ENCODE data around the gene B4GALT2.
A peak's percentile ranks its signal among the peaks of the same experiment; 100 is the strongest.

B4GALT2 gene

GRCh38 chr1:43974443-43975248 is 4.4 kb upstream of the B4GALT2 start, which contains the start of gene ATP6V0B:
Gene ATP6V0B (plus strand): TSS chr1:43974960. CDS start chr1:43975041, 81 bp downstream.
- Mint-ChIP-seq H3K9me3 (no peaks in the 10 kb centered on the region), H3K36me3 (peaks cover 26% of the 10 kb centered on the region), H3K4me3 (peak within 1 kb of the TSS; percentile 92), H3K27me3 (no peaks in the 10 kb centered on the region), H3K27ac (peak within 1 kb of the TSS; percentile 91), H3K4me1 (peaks cover 59% of the 10 kb centered on the region)

GRCh38 chr1:43975249-43975961 is 3.6 kb upstream of the B4GALT2 start:
- H3K27me3 Mint-ChIP-seq: peaks cover 2% of the 10 kb centered on the region
- H3K36me3 Mint-ChIP-seq: peaks cover 26% of the 10 kb centered on the region
- peak overlapping the region; percentile 92 for H3K4me3 Mint-ChIP-seq
- H3K4me1 Mint-ChIP-seq: peaks cover 56% of the 10 kb centered on the region
- no peaks in the 10 kb centered on the region for H3K9me3 Mint-ChIP-seq
- peak overlapping the region; percentile 61 for H3K27ac Mint-ChIP-seq

- peaks cover 23% of the 10 kb centered on the region for H3K36me3 Mint-ChIP-seq
- H3K27ac Mint-ChIP-seq: peak overlapping the region; percentile 61
- H3K4me1 Mint-ChIP-seq: peaks cover 53% of the 10 kb centered on the region
- H3K27me3 Mint-ChIP-seq: peaks cover 2% of the 10 kb centered on the region
- peak overlapping the region; percentile 92 for H3K4me3 Mint-ChIP-seq
- H3K9me3 Mint-ChIP-seq: no peaks in the 10 kb centered on the region
These were observed 3.0 kb upstream of the B4GALT2 start for GRCh38 chr1:43976045-43976444.

GRCh38 chr1:43976890-43977289 is 2.1 kb upstream of the B4GALT2 start:
- no peaks in the 10 kb centered on the region for H3K9me3 Mint-ChIP-seq
- H3K36me3 Mint-ChIP-seq: peaks cover 23% of the 10 kb centered on the region
- H3K4me3 Mint-ChIP-seq: peak overlapping the region; percentile 48
- H3K27ac Mint-ChIP-seq: no peak overlapping the region
- peaks cover 50% of the 10 kb centered on the region for H3K4me1 Mint-ChIP-seq
- H3K27me3 Mint-ChIP-seq: peaks cover 2% of the 10 kb centered on the region

- Mint-ChIP-seq H3K27ac (no peak overlapping the region), H3K4me1 (peaks cover 50% of the 10 kb centered on the region), H3K36me3 (peaks cover 23% of the 10 kb centered on the region), H3K4me3 (peak overlapping the region; percentile 48), H3K9me3 (no peaks in the 10 kb centered on the region), H3K27me3 (peaks cover 2% of the 10 kb centered on the region)
These were observed 1.4 kb upstream of the B4GALT2 start for GRCh38 chr1:43977376-43978263.

GRCh38 chr1:43978264-43978550 is 803 bp upstream of the B4GALT2 start:
- Mint-ChIP-seq H3K4me3 (peak overlapping the region; percentile 48), H3K9me3 (no peaks in the 10 kb centered on the region), H3K4me1 (peaks cover 46% of the 10 kb centered on the region), H3K27ac (no peak overlapping the region), H3K36me3 (peaks cover 21% of the 10 kb centered on the region), H3K27me3 (peaks cover 2% of the 10 kb centered on the region)

DNA sequence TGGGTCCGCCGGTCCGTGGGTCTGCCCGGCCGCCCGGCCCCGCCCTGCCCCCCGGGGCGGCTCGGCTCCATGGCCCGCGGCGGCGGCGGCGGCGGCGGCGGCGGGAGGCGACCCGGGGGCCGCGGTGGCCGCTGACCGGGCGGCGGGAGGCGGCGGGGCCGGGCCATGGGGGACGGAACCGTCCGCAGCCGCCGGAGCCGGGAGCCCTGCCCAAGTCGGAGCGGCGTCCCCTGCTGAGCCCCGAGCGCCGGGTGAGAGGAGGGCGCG is 184 bp downstream of the B4GALT2 start:
- Mint-ChIP-seq H3K27ac (no peak overlapping the region), H3K36me3 (peaks cover 17% of the 10 kb centered on the region), H3K27me3 (peaks cover 2% of the 10 kb centered on the region), H3K4me3 (no peak overlapping the region), H3K9me3 (no peaks in the 10 kb centered on the region), H3K4me1 (peaks cover 36% of the 10 kb centered on the region)

DNA sequence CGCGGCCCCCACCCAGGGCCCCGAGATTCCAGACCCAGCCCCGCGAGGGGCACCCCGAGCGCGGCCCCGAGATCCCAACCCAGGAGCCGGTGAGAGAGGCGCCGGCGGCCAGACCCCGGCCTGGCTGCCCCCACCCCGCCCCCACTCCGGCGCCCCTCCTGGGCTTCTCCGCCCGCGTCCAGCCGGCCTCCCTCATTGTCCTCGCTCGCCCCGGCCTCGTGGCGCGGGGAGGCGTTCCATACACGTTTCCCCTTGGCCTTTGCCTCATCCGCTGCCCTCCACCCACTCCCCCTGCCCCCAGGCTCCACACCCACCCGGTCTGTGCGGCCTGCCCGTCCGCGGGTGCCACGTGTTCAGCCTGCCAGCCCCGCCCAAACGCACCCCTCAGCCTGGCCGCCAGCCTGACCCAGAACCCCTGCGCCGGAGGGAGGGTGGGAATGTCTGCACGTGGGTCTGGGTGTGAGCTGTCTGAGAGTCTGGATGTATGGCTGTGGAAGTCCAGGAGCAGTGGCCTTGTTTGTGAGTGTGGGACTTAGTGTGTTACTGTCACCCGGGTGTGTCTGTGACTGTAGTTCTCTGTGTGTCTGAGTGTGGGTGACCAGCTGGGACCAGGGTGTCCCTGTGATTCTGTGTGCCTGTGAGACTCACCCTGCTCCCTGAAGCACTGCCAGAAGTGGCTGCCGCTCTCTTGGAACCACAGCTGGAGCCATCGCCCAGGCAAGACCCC is 681 bp downstream of the B4GALT2 start:
- Mint-ChIP-seq H3K4me3 (peak overlapping the region; percentile 88), H3K27me3 (peaks cover 2% of the 10 kb centered on the region), H3K4me1 (peaks cover 35% of the 10 kb centered on the region), H3K9me3 (no peaks in the 10 kb centered on the region), H3K27ac (peak overlapping the region; percentile 81), H3K36me3 (peaks cover 17% of the 10 kb centered on the region)

DNA sequence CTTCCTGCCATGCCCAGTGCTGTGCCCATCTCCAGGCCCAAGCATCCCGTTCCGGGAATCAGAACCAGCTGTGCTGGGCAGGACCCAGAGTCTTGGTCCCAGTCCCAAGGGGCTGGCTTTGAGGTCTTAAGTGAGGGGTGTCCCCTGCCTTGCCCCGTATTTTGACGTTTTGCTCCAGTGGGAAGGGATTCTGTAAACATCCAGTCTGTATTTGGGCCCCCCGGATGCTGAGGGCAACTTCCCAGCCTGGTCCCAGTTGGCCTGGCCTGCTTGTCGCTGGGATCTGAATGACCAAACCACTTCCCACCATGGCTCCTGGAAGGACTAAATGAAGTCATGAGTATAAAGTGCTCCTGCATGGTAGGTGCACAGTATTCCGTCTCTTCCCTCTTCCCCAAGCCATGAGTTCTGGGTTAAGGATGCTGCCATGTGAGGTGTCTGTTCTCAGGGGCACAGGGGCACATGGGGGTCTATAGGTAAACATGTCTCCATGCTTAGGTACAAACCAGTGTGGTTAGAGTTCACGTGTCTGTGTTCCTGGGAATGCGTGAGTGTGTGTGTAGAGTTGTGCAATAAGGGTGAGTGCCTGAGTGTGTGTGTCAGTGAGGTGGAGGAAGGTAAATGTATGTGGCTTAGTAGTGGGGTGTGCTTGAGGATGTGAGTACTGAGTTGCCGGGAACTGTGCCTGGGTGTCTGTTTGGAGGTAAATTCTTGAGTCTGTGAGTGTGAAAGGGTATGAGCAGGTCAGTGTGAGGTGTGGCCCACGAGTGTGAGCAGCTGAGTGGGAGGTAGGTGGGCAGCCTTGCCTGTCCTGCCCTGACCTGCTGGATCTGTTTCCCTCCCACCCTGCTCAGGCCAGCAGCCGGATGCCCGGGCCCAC is 1.5 kb downstream of the B4GALT2 start:
- Mint-ChIP-seq H3K27me3 (peaks cover 2% of the 10 kb centered on the region), H3K4me3 (peak overlapping the region; percentile 88), H3K9me3 (no peaks in the 10 kb centered on the region), H3K36me3 (peaks cover 17% of the 10 kb centered on the region), H3K4me1 (peaks cover 35% of the 10 kb centered on the region), H3K27ac (no peak overlapping the region)

DNA sequence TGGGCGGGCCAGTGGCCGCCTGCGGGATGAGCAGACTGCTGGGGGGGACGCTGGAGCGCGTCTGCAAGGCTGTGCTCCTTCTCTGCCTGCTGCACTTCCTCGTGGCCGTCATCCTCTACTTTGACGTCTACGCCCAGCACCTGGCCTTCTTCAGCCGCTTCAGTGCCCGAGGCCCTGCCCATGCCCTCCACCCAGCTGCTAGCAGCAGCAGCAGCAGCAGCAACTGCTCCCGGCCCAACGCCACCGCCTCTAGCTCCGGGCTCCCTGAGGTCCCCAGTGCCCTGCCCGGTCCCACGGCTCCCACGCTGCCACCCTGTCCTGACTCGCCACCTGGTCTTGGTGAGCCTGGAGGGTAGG is 2.1 kb downstream of the B4GALT2 start:
- Mint-ChIP-seq H3K27ac (no peak overlapping the region), H3K27me3 (peaks cover 2% of the 10 kb centered on the region), H3K4me1 (peaks cover 30% of the 10 kb centered on the region), H3K36me3 (peaks cover 17% of the 10 kb centered on the region), H3K4me3 (no peak overlapping the region), H3K9me3 (no peaks in the 10 kb centered on the region)

- Mint-ChIP-seq H3K4me1 (peaks cover 25% of the 10 kb centered on the region), H3K4me3 (no peak overlapping the region), H3K27ac (no peak overlapping the region), H3K9me3 (no peaks in the 10 kb centered on the region), H3K36me3 (peaks cover 16% of the 10 kb centered on the region), H3K27me3 (peaks cover 2% of the 10 kb centered on the region)
These were observed 2.6 kb downstream of the B4GALT2 start for GRCh38 chr1:43981636-43982035.

DNA sequence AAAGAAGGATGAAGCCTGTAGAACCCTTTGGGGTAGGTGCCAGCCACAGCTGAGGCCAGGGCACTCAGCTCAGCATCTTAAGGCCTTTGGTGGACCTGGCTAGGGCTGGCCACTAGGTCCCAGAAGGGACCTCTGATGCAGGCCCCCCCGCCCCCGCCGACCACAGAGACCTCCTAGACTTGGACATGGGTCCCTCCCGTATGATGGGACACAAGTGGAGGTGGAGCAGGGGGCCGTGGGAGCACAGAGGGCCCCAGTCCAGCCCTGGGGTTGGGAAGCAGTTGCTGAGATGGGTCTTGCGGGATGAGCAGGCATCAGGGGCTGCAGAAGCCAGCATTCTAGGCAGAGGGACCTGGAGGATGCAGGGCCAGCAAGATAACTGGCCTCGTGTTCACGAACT is 3.2 kb downstream of the B4GALT2 start:
- no peaks in the 10 kb centered on the region for H3K9me3 Mint-ChIP-seq
- peaks cover 10% of the 10 kb centered on the region for H3K36me3 Mint-ChIP-seq
- H3K4me3 Mint-ChIP-seq: no peak overlapping the region
- H3K27ac Mint-ChIP-seq: no peak overlapping the region
- H3K4me1 Mint-ChIP-seq: peaks cover 19% of the 10 kb centered on the region
- H3K27me3 Mint-ChIP-seq: peaks cover 2% of the 10 kb centered on the region

DNA sequence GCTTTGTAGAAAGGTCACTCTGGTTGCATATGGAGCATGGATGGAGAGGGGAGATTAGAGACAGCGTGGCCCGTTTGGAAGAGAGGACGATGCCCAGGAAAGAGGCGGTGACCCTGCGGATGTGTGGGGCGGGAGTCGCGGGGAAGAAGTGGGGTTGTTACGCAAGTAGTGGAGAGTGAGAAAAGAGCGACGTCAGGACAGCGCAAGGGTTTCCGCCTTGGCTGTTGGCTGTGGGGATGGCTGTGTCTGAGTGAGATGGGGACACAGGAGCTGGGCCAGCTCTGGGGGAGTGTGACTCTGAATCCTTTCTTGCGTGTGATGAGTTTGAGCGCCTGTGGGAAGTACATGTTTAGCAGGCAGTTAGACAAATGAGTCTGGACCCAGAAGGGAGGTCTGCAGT is 3.8 kb downstream of the B4GALT2 start:
- H3K27me3 Mint-ChIP-seq: peaks cover 2% of the 10 kb centered on the region

DNA sequence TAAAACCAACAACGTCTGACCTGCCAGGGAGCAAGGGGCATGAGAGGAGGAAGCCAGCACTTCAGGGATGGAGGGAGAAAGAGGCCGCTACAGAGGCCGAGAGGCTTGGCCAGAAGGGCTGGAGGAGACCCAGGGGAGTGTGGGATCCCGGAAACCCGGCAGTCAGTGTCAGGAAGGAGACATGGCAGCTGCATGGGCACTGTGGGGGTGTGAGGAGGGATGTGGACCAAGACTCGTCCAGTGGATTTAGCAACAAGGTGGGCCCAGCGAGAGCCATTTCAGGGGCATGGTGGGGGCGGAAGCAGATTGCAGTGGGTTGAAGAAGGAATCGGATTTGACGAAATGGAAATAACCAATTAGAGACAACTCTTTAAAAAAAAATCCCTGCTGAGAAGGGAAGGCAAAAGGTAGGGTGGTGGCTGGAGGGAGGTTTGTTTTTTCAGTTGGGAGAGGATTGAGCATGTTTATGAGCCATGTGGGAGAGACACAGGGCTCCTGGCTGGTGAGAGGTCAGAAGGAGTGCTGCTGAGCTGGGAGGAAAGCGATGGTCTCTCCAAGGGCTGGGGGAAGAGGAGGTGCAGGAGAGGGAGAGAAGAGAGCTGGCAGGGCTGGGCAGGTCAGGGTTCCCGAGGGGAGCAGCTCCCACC is 4.4 kb downstream of the B4GALT2 start:
- Mint-ChIP-seq H3K4me3 (no peak overlapping the region), H3K4me1 (peaks cover 7% of the 10 kb centered on the region), H3K27ac (no peak overlapping the region), H3K27me3 (peaks cover 2% of the 10 kb centered on the region), H3K36me3 (peaks cover 2% of the 10 kb centered on the region), H3K9me3 (no peaks in the 10 kb centered on the region)

More for the DNA sequence above, 3.8 kb downstream of the B4GALT2 start:
- Mint-ChIP-seq H3K4me1 (peaks cover 13% of the 10 kb centered on the region), H3K4me3 (no peak overlapping the region), H3K36me3 (peaks cover 6% of the 10 kb centered on the region), H3K27ac (no peak overlapping the region), H3K9me3 (no peaks in the 10 kb centered on the region)
